Hippocampal formation (tissue), 2 donors: ENCODE data around the gene EDN3.

Experiments used
- DNase-seq, 2 donors: peaks; one replicate each; lab custom pipeline; 2025; lab: John Stamatoyannopoulos, UW

EDN3 gene

GRCh38 chr20:59308493-59309201 lies 8.2 kb downstream of the EDN3 start:
- DNase-seq, result no peak

- DNase-seq, result no peak
Measured at GRCh38 chr20:59309218-59309617, 8.8 kb downstream of the EDN3 start.

- no peak for DNase-seq
Measured at GRCh38 chr20:59314997-59315396, 14.6 kb downstream of the EDN3 start.

GRCh38 chr20:59316911-59317731 lies 16.7 kb downstream of the EDN3 start:
- DNase-seq, result no peak

GRCh38 chr20:59318201-59318790 lies 17.9 kb downstream of the EDN3 start:
- DNase-seq, result no peak

GRCh38 chr20:59318803-59319202 lies 18.4 kb downstream of the EDN3 start:
- no peak for DNase-seq

- no peak for DNase-seq
Measured at GRCh38 chr20:59320426-59320825, 20.0 kb downstream of the EDN3 start.

- DNase-seq, result no peak
Measured at GRCh38 chr20:59320854-59321647, 20.6 kb downstream of the EDN3 start.

- no peak for DNase-seq
Measured at GRCh38 chr20:59322081-59322480, 21.7 kb downstream of the EDN3 start.

GRCh38 chr20:59322585-59323454 lies 22.4 kb downstream of the EDN3 start:
- no peak for DNase-seq

- no peak for DNase-seq
Measured at GRCh38 chr20:59323731-59324130, 23.3 kb downstream of the EDN3 start.

- DNase-seq, result no peak
Measured at GRCh38 chr20:59324521-59325141, 24.2 kb downstream of the EDN3 start.

GRCh38 chr20:59325142-59325523 lies 24.7 kb downstream of the EDN3 start:
- no peak for DNase-seq

GRCh38 chr20:59326188-59326587 lies 25.8 kb downstream of the EDN3 start:
- DNase-seq, result no peak

GRCh38 chr20:59328071-59328470 lies 27.7 kb downstream of the EDN3 start:
- DNase-seq, result no peak

- DNase-seq, result no peak
Measured at GRCh38 chr20:59331721-59332329, 31.4 kb downstream of the EDN3 start.

- DNase-seq, result no peak
Measured at GRCh38 chr20:59333260-59333845, 32.9 kb downstream of the EDN3 start.

GRCh38 chr20:59333951-59334350 lies 33.5 kb downstream of the EDN3 start:
- DNase-seq, result no peak

GRCh38 chr20:59334651-59335300 lies 34.4 kb downstream of the EDN3 start:
- DNase-seq, result no peak
